Activated naive CD4-positive, alpha-beta T cell treated with anti-CD3 and anti-CD28 coated beads, Interleukin-2, amount 50 U/mL, for 24 hours (primary cell): ENCODE measurements around the gene DSCAM.

Experiments used
- H3K27ac Mint-ChIP-seq: one replicate; pipeline ENCODE4 v1.8.0; 2021; ENCODE audit warnings: mild to moderate bottlenecking, mixed read lengths
- H3K27me3 Mint-ChIP-seq: one replicate; pipeline ENCODE4 v1.8.0; 2021; ENCODE audit warnings: mixed read lengths
- H3K36me3 Mint-ChIP-seq: one replicate; pipeline ENCODE4 v1.8.0; 2021; ENCODE audit warnings: mixed read lengths
- H3K4me1 Mint-ChIP-seq: one replicate; pipeline ENCODE4 v1.8.0; 2021; ENCODE audit warnings: mixed read lengths
- H3K4me3 Mint-ChIP-seq: one replicate; pipeline ENCODE4 v1.8.0; 2021; ENCODE audit warnings: mild to moderate bottlenecking, mixed read lengths
- H3K9me3 Mint-ChIP-seq: one replicate; pipeline ENCODE4 v1.8.0; 2021; ENCODE audit warnings: mixed read lengths

The DSCAM gene

DNA sequence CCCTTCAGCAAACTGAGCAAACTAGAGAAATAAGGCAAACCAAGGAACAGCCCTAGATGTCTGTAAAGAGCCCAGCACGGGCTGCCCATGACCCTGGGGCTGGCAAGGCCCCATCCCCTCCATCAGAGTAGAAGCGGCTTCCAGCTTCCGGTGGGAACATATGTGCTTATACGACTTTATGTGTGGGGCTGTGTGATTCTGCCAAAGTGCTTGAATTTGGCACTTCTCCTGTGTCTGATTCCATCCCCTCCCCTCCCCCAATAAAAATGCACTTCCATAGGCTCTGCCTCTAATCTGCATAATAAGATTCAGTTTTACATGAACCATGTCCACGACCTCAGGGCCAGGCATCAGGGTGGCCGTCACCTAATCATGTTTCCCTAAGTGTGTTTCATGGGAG is 236.6 kb downstream of the DSCAM start:
- H3K27ac Mint-ChIP-seq = no peak overlapping the region

DNA sequence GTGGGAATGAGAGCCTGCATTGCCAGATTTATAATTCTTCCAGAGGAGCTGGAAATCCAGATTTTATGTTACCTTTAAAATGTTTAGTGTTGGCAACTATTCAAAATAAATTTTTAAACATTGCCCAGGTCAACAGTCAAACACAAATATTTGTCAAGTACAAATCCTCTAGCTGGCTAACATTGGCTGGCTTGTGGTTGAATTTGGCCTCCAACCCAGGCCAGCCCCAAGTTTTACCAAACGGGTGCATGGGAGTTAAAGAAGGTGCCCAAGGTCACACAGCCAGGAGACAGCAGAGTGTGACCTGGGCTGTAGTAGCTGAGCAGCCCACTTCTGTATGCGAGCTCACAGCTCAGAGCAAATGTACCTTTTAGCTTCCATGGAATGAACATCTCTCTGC is 240.6 kb downstream of the DSCAM start:
- H3K36me3 Mint-ChIP-seq = no peaks in the 10 kb centered on the region
- H3K4me1 Mint-ChIP-seq = no peaks in the 10 kb centered on the region
- H3K27ac Mint-ChIP-seq = no peak overlapping the region
- H3K9me3 Mint-ChIP-seq = peaks cover 11% of the 10 kb centered on the region
- H3K4me3 Mint-ChIP-seq = no peak overlapping the region
- H3K27me3 Mint-ChIP-seq = no peaks in the 10 kb centered on the region

More for the DNA sequence above, 236.6 kb downstream of the DSCAM start:
- Mint-ChIP-seq H3K9me3 (peaks cover 11% of the 10 kb centered on the region), H3K4me3 (no peak overlapping the region), H3K4me1 (no peaks in the 10 kb centered on the region), H3K27me3 (no peaks in the 10 kb centered on the region), H3K36me3 (no peaks in the 10 kb centered on the region)

DNA sequence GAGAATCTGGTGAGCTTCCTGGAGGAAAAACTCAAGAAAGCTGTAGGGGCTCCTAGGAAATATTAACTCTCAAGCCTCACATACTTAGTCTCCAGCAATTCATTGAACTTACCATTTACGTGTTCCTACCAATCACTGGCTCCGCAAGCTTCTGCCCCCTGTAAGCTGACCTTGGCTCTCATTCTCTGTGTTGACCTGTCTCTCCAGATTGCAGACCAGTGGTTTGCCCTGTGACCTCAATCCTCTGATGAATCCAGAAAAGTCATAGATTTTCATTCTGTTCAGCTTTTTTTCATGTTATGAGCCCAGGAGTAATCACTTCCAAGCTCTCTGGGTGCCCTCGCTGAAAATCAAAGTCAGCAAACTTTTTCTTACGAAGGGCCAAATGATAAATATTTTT is 241.9 kb downstream of the DSCAM start:
- H3K36me3 Mint-ChIP-seq = no peaks in the 10 kb centered on the region
- H3K27ac Mint-ChIP-seq = no peak overlapping the region
- no peaks in the 10 kb centered on the region for H3K4me1 Mint-ChIP-seq
- H3K4me3 Mint-ChIP-seq = no peak overlapping the region
- no peaks in the 10 kb centered on the region for H3K27me3 Mint-ChIP-seq
- H3K9me3 Mint-ChIP-seq = peaks cover 11% of the 10 kb centered on the region

DNA sequence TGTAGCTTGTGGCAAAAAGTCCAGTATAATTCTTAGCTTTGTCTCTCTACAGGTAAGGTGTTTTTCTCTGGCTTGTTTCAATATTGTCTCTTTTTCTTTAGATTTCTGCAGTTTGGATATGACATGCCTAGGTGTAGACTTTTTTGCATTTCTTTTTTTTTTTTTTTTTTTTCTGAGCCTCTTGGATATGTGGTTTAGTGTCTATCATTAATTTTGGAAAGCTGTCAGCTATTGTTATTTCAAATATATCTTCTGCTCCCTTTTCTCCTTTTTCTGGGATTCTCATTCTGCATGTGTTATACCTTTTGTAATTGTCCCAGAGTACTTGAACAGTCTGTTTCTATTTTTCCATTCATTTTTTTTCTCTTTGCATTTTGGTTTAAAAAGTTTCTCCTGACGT is 243.2 kb downstream of the DSCAM start:
- H3K27me3 Mint-ChIP-seq = no peaks in the 10 kb centered on the region
- no peak overlapping the region for H3K27ac Mint-ChIP-seq
- H3K4me1 Mint-ChIP-seq = no peaks in the 10 kb centered on the region
- H3K4me3 Mint-ChIP-seq = no peak overlapping the region
- H3K36me3 Mint-ChIP-seq = no peaks in the 10 kb centered on the region
- peaks cover 11% of the 10 kb centered on the region for H3K9me3 Mint-ChIP-seq

DNA sequence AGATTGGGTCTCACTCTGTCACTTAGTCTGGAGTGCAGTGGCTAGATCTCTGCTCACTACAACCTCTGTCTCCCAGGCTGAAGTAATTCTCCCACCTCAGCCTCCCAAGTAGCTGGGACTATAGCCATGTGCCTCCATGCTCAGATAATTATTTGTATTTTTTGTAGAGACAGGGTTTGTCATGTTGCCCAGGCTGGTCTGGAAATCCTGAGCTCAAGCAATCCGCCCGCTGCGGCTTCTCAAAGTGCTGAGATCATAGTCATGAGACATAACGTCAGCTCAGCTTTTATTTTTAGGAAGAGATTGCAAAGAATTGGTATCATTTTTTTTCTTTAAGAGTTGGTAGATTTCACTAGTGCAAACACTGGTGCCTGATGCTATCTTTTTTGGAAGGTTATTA is 244.9 kb downstream of the DSCAM start:
- no peaks in the 10 kb centered on the region for H3K27me3 Mint-ChIP-seq
- H3K36me3 Mint-ChIP-seq = no peaks in the 10 kb centered on the region
- H3K27ac Mint-ChIP-seq = no peak overlapping the region
- H3K4me1 Mint-ChIP-seq = no peaks in the 10 kb centered on the region
- no peak overlapping the region for H3K4me3 Mint-ChIP-seq
- H3K9me3 Mint-ChIP-seq = peaks cover 7% of the 10 kb centered on the region

DNA sequence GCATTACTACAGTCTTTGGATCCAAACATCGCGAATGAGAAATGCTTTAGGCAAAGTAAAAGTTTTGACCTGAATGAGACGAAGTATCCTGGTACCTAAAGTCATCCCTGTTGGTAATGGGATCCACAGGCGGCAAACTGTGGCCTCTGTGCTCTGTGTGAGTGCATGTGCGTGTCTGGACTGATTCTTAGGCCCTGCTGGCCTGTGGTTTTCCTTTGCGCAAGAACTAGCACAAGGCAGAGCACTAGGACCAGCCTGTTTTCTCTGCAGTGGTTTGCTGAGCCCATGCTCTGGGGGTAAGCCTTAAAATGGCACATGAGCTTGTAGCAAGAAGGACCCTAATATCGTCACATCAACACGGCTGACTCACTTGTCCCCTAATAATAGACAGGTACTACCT is 251.2 kb downstream of the DSCAM start:
- Mint-ChIP-seq H3K27ac (no peak overlapping the region), H3K4me1 (no peaks in the 10 kb centered on the region), H3K9me3 (no peaks in the 10 kb centered on the region), H3K36me3 (no peaks in the 10 kb centered on the region), H3K27me3 (no peaks in the 10 kb centered on the region), H3K4me3 (no peak overlapping the region)

DNA sequence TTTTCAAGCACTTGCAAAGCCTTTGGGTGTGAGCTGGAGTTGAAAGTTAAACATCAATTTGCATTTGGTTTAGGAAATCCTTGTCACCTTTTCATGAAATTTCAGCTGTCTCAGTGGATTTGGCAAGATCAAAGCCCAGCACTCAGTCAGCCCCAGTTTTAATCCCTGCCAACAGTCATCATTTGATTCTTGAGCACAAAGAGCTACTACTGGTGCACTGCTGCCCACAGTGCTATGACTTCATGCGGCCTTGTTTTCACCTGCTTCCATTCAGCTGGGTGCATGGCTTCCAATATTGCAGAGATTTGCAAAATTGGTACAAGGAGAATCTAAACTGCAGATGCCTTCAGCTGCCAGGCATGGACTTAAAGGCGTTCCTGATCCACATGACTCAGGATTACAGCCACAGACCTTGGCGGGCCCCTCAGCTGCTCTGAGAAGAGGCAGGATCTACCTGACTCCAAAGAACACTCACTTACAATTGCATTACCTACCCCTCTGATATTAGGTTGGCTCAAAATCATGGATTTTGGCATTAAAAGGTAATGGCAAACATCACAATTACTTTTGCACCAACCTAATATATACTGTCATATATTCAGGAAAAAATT is 259.1 kb downstream of the DSCAM start:
- H3K4me1 Mint-ChIP-seq = no peaks in the 10 kb centered on the region
- H3K27me3 Mint-ChIP-seq = peaks cover 1% of the 10 kb centered on the region
- peaks cover 5% of the 10 kb centered on the region for H3K9me3 Mint-ChIP-seq
- H3K27ac Mint-ChIP-seq = no peak overlapping the region
- H3K4me3 Mint-ChIP-seq = no peak overlapping the region
- H3K36me3 Mint-ChIP-seq = no peaks in the 10 kb centered on the region

DNA sequence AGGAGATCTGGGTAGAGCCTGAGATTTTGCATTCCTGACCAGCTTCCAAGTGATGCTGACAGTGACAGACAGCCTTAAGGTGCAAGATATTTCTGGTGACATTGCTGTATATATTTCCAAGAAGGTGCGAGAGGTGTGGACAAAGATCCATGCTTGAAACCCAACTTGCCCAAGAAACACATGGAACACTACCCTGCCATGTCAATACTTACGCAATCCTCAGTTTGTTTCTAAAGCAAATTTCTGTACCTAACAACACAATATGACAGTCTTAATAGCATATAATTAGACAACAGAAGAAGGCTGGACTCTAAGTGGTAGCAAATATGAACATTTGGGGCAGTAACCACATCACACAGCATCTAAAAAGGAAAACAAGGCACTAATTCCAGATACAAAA is 260.4 kb downstream of the DSCAM start:
- no peak overlapping the region for H3K4me3 Mint-ChIP-seq
- H3K27me3 Mint-ChIP-seq = peaks cover 1% of the 10 kb centered on the region
- no peaks in the 10 kb centered on the region for H3K4me1 Mint-ChIP-seq
- H3K27ac Mint-ChIP-seq = no peak overlapping the region
- peaks cover 5% of the 10 kb centered on the region for H3K9me3 Mint-ChIP-seq
- no peaks in the 10 kb centered on the region for H3K36me3 Mint-ChIP-seq

DNA sequence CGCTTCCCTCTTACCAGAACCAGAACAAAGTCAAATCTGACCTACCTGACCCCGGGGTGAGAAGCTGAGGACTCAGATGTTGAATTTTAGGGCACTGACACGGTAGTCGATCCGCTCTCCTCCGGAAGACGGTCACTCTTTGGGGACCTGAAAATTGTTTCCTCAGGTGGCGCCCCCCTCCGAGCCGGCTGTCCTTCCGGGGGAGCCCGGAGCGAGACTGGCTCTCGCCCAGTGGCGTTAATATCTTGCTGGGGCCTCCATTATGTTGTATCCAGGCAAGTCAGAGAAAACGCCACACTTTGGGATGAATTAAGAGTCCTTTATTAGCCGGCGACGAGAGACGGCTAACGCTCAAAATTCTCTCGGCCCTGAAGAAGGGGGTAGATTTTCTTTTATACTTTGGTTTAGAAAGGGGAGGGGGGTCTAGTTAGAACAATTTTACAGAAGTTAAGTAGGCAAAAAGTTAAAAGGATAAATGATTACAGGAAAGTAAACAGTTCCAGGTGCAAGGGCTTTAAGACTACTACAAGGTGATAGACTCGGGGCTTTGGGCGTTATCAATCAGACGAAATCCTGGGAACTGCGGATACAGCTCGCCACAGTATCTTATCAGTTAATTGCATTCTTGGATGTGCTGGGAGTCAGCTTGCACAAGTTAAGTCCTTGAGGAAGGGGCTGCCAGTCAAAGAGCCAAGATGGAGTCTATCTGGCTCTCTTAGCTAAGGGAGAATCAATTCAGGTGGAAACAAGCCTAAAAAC is 269.5 kb downstream of the DSCAM start:
- H3K36me3 Mint-ChIP-seq = no peaks in the 10 kb centered on the region
- no peak overlapping the region for H3K4me3 Mint-ChIP-seq
- no peaks in the 10 kb centered on the region for H3K4me1 Mint-ChIP-seq
- no peaks in the 10 kb centered on the region for H3K9me3 Mint-ChIP-seq
- no peaks in the 10 kb centered on the region for H3K27me3 Mint-ChIP-seq
- H3K27ac Mint-ChIP-seq = no peak overlapping the region

DNA sequence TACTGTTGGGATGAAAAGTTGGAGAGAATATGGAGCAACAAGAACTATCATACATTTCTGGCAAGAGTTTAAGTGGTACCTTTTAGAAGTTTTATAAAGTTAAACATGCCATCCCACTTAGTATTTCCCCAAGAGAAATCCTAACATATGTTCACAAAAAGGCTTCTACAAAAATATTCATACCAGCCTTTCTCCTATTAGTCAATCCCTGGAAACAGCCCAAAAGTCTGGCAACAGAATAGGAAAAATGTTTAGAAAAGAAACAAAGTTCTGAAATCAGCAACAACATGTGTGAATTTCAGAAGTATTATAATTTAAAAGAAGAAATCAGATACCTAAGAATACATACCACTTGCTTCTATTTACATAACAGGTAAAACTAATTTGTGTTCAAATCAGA is 271.0 kb downstream of the DSCAM start:
- Mint-ChIP-seq H3K9me3 (no peaks in the 10 kb centered on the region), H3K4me1 (no peaks in the 10 kb centered on the region), H3K27ac (no peak overlapping the region), H3K27me3 (no peaks in the 10 kb centered on the region), H3K36me3 (no peaks in the 10 kb centered on the region), H3K4me3 (no peak overlapping the region)

DNA sequence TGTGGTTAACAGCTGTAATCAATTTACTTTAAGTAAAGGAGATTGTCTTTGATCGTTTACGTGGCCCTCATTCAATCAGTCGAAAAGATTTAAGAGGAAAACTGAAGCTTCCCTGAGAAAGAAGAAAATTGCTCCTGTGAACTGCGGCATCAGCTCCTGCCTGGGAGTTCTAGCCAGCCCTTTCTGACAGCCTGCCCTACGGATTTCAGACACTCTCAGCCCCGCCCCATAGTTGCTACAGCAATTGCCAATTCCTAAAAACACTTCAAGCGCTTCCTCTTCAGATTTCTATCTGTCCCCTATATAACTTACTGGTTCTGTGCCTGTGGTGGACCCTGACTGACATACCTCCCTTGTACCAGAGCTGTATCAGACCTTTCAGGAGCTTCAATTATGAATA is 277.6 kb downstream of the DSCAM start:
- H3K9me3 Mint-ChIP-seq = peaks cover 18% of the 10 kb centered on the region
- H3K27me3 Mint-ChIP-seq = no peaks in the 10 kb centered on the region
- no peaks in the 10 kb centered on the region for H3K4me1 Mint-ChIP-seq
- H3K36me3 Mint-ChIP-seq = no peaks in the 10 kb centered on the region
- H3K27ac Mint-ChIP-seq = no peak overlapping the region
- H3K4me3 Mint-ChIP-seq = no peak overlapping the region

DNA sequence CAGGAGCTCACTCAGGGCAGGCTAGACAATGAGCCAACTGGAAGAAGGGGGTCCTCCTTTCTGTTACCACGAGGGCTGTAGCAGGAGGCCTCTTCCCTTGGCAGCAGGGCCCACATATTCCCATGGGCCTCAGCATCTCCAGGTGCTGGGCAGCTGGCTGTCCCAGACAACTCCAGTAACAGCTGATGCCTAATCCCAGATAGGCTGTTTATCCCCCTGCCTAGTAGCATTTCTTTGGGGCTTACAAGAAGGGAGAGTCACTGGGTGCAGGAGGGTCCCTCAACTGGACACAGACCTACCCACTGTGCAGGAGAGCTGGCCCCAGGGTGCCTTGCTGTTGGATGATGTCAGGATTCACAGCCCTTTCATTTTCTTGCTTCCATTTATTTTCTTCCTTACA is 278.2 kb downstream of the DSCAM start:
- no peaks in the 10 kb centered on the region for H3K36me3 Mint-ChIP-seq
- H3K27me3 Mint-ChIP-seq = no peaks in the 10 kb centered on the region
- H3K27ac Mint-ChIP-seq = no peak overlapping the region
- H3K9me3 Mint-ChIP-seq = peaks cover 18% of the 10 kb centered on the region
- no peaks in the 10 kb centered on the region for H3K4me1 Mint-ChIP-seq
- no peak overlapping the region for H3K4me3 Mint-ChIP-seq

DNA sequence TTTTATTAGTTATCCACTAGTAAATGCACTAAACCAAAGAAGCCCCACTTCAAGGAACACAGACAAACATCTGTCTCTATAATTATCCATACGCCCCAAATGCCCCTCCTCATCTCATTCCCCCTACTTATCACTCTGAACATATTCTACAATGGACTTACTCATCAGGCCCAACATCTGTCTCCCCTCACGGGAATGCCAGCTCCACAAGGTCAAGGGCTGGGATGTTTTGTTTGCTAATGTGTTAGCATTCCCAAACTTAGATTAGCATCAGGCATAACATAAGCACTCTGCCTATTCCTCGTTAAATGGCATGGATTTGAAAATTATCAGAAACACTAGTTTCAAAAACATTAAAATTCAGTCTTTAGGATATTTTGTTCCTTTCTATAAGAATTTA is 279.5 kb downstream of the DSCAM start:
- Mint-ChIP-seq H3K36me3 (no peaks in the 10 kb centered on the region), H3K27ac (no peak overlapping the region), H3K4me3 (no peak overlapping the region), H3K4me1 (no peaks in the 10 kb centered on the region), H3K27me3 (no peaks in the 10 kb centered on the region), H3K9me3 (peaks cover 18% of the 10 kb centered on the region)

DNA sequence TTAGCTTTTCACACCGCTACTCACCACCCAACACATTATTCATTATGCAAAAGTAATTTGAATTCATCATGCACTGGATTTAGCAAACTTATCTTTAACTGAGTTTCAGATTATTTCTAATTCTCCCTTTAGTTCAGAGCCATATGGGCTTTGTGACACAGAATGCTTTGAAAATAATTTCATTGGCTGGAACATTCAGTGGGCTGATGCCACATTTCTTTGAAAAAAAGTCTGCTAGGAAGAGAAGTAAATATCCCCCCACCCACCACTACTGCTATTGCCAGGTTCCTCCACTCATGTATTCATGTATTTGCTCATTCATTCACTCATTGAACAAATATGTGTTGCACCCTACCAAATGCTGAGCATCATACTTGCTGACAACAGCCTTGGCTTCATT is 280.5 kb downstream of the DSCAM start:
- Mint-ChIP-seq H3K27ac (no peak overlapping the region), H3K9me3 (peaks cover 18% of the 10 kb centered on the region), H3K4me1 (no peaks in the 10 kb centered on the region), H3K27me3 (no peaks in the 10 kb centered on the region), H3K36me3 (no peaks in the 10 kb centered on the region), H3K4me3 (no peak overlapping the region)

DNA sequence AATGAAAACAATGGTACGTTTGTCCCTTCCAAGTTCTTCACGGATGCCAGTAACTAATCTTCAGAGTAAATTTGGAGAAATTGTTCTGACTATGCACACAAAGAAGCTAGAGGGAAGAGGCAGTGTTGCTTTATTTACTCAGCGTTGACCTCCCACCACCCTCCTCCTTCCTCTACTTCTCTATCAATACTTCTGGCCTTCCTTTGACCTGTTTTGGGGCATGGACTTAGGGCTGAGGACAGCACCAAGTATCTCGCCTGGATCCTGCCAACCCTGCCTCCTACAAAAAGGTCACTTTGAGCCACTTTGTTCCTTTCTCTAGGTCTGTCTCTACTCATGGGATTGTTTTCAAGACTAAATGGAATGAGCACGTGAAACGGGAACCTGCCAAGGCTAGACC is 282.6 kb downstream of the DSCAM start:
- H3K9me3 Mint-ChIP-seq = peaks cover 6% of the 10 kb centered on the region
- no peak overlapping the region for H3K4me3 Mint-ChIP-seq
- no peaks in the 10 kb centered on the region for H3K4me1 Mint-ChIP-seq
- no peak overlapping the region for H3K27ac Mint-ChIP-seq
- no peaks in the 10 kb centered on the region for H3K27me3 Mint-ChIP-seq
- H3K36me3 Mint-ChIP-seq = no peaks in the 10 kb centered on the region

DNA sequence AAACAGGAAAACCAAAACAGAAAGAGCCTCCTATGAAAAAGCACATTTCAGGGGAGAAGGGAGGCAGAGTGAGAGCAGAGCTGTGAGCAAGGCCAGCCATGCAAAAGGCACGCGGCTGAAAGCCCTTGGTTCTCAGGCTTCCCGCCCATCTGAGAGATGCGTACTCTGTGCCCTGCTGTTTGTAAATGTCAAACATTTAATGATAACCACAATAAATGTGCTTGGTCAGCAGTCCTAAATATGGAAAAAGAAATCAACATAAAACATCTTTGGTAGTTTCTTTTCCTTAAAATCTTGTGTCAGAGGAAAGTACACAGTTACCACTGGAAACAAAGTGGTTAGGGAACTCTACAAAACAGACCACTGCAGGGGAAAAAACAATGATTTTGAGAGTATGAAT is 283.1 kb downstream of the DSCAM start:
- H3K36me3 Mint-ChIP-seq = no peaks in the 10 kb centered on the region
- no peak overlapping the region for H3K4me3 Mint-ChIP-seq
- H3K4me1 Mint-ChIP-seq = no peaks in the 10 kb centered on the region
- peaks cover 6% of the 10 kb centered on the region for H3K9me3 Mint-ChIP-seq
- H3K27me3 Mint-ChIP-seq = no peaks in the 10 kb centered on the region
- no peak overlapping the region for H3K27ac Mint-ChIP-seq
